ENCODE measurements around the gene IFT172.

IFT172 gene

DNA sequence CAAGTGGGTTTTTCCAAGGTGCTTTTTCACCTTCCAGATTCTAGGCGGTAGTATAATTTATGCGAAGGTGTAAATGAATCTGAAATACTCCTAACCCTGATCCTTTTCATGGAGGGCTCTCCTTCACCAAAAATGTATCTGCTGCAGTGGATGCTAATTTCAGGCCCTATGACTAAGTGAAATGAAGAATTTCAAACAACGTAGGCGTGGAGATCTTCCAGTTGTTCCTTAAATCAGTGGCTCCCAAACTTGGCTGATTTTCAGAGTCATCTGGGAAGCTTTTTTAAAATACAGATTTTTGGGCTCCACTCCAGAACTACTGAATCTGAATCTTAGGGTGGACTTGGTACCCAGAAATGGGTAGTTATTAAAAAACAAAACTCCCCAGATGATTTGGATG lies 12.6 kb upstream of the IFT172 start:
- H4K20me1 ChIP-seq (ENCODE audit: insufficient read depth, low read length, poor library complexity, severe bottlenecking), result no peaks in the 10 kb centered on the region
- no peaks in the 10 kb centered on the region for H3F3A ChIP-seq (ENCODE audit: low read depth)
- no peak overlapping the region for H3K4me3 ChIP-seq (ENCODE audit: low read length, poor library complexity, severe bottlenecking)
- no peaks in the 10 kb centered on the region for H3K4me1 ChIP-seq (ENCODE audit: insufficient read depth, low read length, poor library complexity, severe bottlenecking)
- no peak overlapping the region for H3K4me2 ChIP-seq (ENCODE audit: low read depth, low read length, poor library complexity, severe bottlenecking)
- H3K9me3 ChIP-seq (ENCODE audit: insufficient read depth, low read depth, low read length), result no peaks in the 10 kb centered on the region
- TF ChIP-seq EZH2phosphoT487 (IDR thresholded peaks at IDR 0.05; ENCODE audit: borderline replicate concordance), result no peak
- TF ChIP-seq, protein P1, sequence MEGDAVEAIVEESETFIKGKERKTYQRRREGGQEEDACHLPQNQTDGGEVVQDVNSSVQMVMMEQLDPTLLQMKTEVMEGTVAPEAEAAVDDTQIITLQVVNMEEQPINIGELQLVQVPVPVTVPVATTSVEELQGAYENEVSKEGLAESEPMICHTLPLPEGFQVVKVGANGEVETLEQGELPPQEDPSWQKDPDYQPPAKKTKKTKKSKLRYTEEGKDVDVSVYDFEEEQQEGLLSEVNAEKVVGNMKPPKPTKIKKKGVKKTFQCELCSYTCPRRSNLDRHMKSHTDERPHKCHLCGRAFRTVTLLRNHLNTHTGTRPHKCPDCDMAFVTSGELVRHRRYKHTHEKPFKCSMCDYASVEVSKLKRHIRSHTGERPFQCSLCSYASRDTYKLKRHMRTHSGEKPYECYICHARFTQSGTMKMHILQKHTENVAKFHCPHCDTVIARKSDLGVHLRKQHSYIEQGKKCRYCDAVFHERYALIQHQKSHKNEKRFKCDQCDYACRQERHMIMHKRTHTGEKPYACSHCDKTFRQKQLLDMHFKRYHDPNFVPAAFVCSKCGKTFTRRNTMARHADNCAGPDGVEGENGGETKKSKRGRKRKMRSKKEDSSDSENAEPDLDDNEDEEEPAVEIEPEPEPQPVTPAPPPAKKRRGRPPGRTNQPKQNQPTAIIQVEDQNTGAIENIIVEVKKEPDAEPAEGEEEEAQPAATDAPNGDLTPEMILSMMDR (conservative IDR thresholded peaks at IDR 0.05; ENCODE audit: low read length), result no peak
- H3K9ac ChIP-seq (ENCODE audit: low read depth, low read length, poor library complexity, severe bottlenecking), result no peak overlapping the region
- no peaks in the 10 kb centered on the region for H3K79me2 ChIP-seq (ENCODE audit: insufficient read depth, low read length)
- no peak overlapping the region for H2AFZ ChIP-seq (ENCODE audit: low read length)
- H3K27me3 ChIP-seq (ENCODE audit: insufficient read depth, low read length, poor library complexity, severe bottlenecking), result no peaks in the 10 kb centered on the region
- no peaks in the 10 kb centered on the region for H3K36me3 ChIP-seq (ENCODE audit: insufficient read depth, low read length)
- H3K9me2 ChIP-seq (replicated peaks; ENCODE audit: low read depth, low read length), result no peaks in the 10 kb centered on the region

GRCh38 chr2:27501042-27501441 lies 11.5 kb upstream of the IFT172 start:
- Histone ChIP-seq H3K9me3 (ENCODE audit: insufficient read depth, low read depth, low read length) (no peaks in the 10 kb centered on the region), H3K79me2 (ENCODE audit: insufficient read depth, low read length) (no peaks in the 10 kb centered on the region), H3K4me2 (ENCODE audit: low read depth, low read length, poor library complexity, severe bottlenecking) (no peak overlapping the region), H3K4me1 (ENCODE audit: insufficient read depth, low read length, poor library complexity, severe bottlenecking) (no peaks in the 10 kb centered on the region), H3K27me3 (ENCODE audit: insufficient read depth, low read length, poor library complexity, severe bottlenecking) (no peaks in the 10 kb centered on the region), H3K36me3 (ENCODE audit: insufficient read depth, low read length) (no peaks in the 10 kb centered on the region), H2AFZ (ENCODE audit: low read length) (no peak overlapping the region), H4K20me1 (ENCODE audit: insufficient read depth, low read length, poor library complexity, severe bottlenecking) (no peaks in the 10 kb centered on the region), H3K4me3 (ENCODE audit: low read length, poor library complexity, severe bottlenecking) (no peak overlapping the region), H3F3A (ENCODE audit: low read depth) (no peaks in the 10 kb centered on the region), H3K9me2 (replicated peaks; ENCODE audit: low read depth, low read length) (no peaks in the 10 kb centered on the region), H3K9ac (ENCODE audit: low read depth, low read length, poor library complexity, severe bottlenecking) (no peak overlapping the region)
- no peak for TF ChIP-seq EZH2phosphoT487 (IDR thresholded peaks at IDR 0.05; ENCODE audit: borderline replicate concordance)
- TF ChIP-seq, protein P1 (conservative IDR thresholded peaks at IDR 0.05; ENCODE audit: low read length), result no peak

DNA sequence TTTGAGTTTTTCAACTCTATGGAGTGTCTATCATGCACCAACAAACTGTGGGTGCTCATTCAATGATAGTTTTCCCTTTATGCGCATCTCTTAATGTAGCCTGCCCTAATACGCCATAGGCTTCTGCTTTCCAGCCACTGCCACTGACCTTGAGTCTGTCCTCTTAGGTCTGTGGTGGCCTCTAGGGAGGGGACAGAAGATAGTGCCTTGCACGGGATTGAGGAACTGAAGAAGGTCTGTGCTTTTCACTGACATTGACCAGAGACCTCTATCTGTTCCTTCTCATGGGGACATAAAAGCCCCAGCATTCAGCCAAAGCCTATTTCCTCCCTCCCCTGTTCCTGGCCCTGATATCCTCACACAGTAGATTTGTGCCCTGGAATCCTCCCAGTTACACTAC lies 9.4 kb upstream of the IFT172 start:
- Histone ChIP-seq H3K36me3 (ENCODE audit: insufficient read depth, low read length) (no peaks in the 10 kb centered on the region), H3K4me1 (ENCODE audit: insufficient read depth, low read length, poor library complexity, severe bottlenecking) (no peaks in the 10 kb centered on the region), H3K9me3 (ENCODE audit: insufficient read depth, low read depth, low read length) (no peaks in the 10 kb centered on the region), H3F3A (ENCODE audit: low read depth) (no peaks in the 10 kb centered on the region), H3K4me3 (ENCODE audit: low read length, poor library complexity, severe bottlenecking) (no peak overlapping the region), H2AFZ (ENCODE audit: low read length) (no peak overlapping the region), H3K27me3 (ENCODE audit: insufficient read depth, low read length, poor library complexity, severe bottlenecking) (no peaks in the 10 kb centered on the region), H3K9me2 (replicated peaks; ENCODE audit: low read depth, low read length) (no peaks in the 10 kb centered on the region), H3K9ac (ENCODE audit: low read depth, low read length, poor library complexity, severe bottlenecking) (no peak overlapping the region), H4K20me1 (ENCODE audit: insufficient read depth, low read length, poor library complexity, severe bottlenecking) (no peaks in the 10 kb centered on the region), H3K79me2 (ENCODE audit: insufficient read depth, low read length) (no peaks in the 10 kb centered on the region), H3K4me2 (ENCODE audit: low read depth, low read length, poor library complexity, severe bottlenecking) (no peak overlapping the region)
- TF ChIP-seq, protein P1 (conservative IDR thresholded peaks at IDR 0.05; ENCODE audit: low read length), result no peak
- no peak for TF ChIP-seq EZH2phosphoT487 (IDR thresholded peaks at IDR 0.05; ENCODE audit: borderline replicate concordance)

Data from Loucy (cell line).